Neuronal stem cell (in vitro differentiated cells): Measurements from ENCODE around the gene TMEM98.
A peak's percentile ranks its signal among the peaks of the same experiment; 100 is the strongest.
"Not testable (repeated sequence)": the region's sequence is repeated elsewhere in the genome, so short reads cannot be mapped to it uniquely, and the experiment has no call there.

Source experiments
- DNase-seq: peaks from one replicate; pipeline ENCODE4 v3.0.0-alpha.2; 2013; ENCODE audit warnings: low spot score
- H2AFZ ChIP-seq: one replicate; pipeline ENCODE4 v1.6.1; 2013; ENCODE audit warnings: mild to moderate bottlenecking, low read length, inconsistent platforms
- H2AK5ac ChIP-seq: 2 replicates; pipeline ENCODE4 v1.6.1; 2013; ENCODE audit warnings: low read depth, mild to moderate bottlenecking, inconsistent platforms, low read length, moderate library complexity, mixed read lengths
- H2BK120ac ChIP-seq: 2 replicates; pipeline ENCODE4 v1.6.1; 2013; ENCODE audit warnings: low read depth, mild to moderate bottlenecking, inconsistent platforms, low read length, moderate library complexity, mixed read lengths
- H2BK12ac ChIP-seq: one replicate; pipeline ENCODE4 v1.6.1; 2013; ENCODE audit warnings: low read length, inconsistent platforms
- H2BK15ac ChIP-seq: 2 replicates; pipeline ENCODE4 v1.6.1; 2013; ENCODE audit warnings: mild to moderate bottlenecking, low read length, inconsistent platforms, mixed read lengths
- H2BK5ac ChIP-seq: one replicate; pipeline ENCODE4 v1.6.1; 2013; ENCODE audit warnings: inconsistent platforms, mild to moderate bottlenecking, low read length, moderate library complexity
- H3K14ac ChIP-seq: one replicate; pipeline ENCODE4 v1.6.1; 2013; ENCODE audit warnings: low read length, inconsistent platforms
- H3K18ac ChIP-seq: 2 replicates; pipeline ENCODE4 v1.6.1; 2013; ENCODE audit warnings: low read length, inconsistent platforms
- H3K23ac ChIP-seq: 2 replicates; pipeline ENCODE4 v1.6.1; 2013; ENCODE audit warnings: low read depth, mild to moderate bottlenecking, mixed read lengths, low read length, inconsistent platforms; ENCODE audit not compliant: poor library complexity
- H3K27ac ChIP-seq: replicated peaks from 3 replicates; pipeline ENCODE4 v1.5.1; 2013; ENCODE audit warnings: low read length, inconsistent platforms
- H3K27me3 ChIP-seq, 3 experiments: 2 replicates each; pipeline ENCODE4 v1.6.1; 2013; ENCODE audit warnings: low read length in 3 of 3, mild to moderate bottlenecking in 2 of 3, inconsistent platforms in 1 of 3, low read depth in 1 of 3, mixed read lengths in 1 of 3, moderate library complexity in 1 of 3; ENCODE audit not compliant: control insufficient read depth in 3 of 3, insufficient read depth in 3 of 3
- H3K36me3 ChIP-seq, 2 donors: replicated peaks in 1 of 2; 2 replicates each; pipeline ENCODE4 v1.6.1; 2013; ENCODE audit warnings: low read length in 2 of 2; ENCODE audit not compliant: control insufficient read depth in 2 of 2, insufficient read depth in 2 of 2
- H3K4ac ChIP-seq: 2 replicates; pipeline ENCODE4 v1.6.1; 2013; ENCODE audit warnings: inconsistent platforms, mild to moderate bottlenecking, low read length, moderate library complexity
- H3K4me1 ChIP-seq, 2 donors: 1 replicate in 1 of 2; 2 replicates in 1 of 2; pipeline ENCODE4 v1.6.1; 2013; ENCODE audit warnings: low read length in 2 of 2, low read depth in 1 of 2; ENCODE audit not compliant: control insufficient read depth in 2 of 2, insufficient read depth in 1 of 2
- H3K4me2 ChIP-seq: one replicate; pipeline ENCODE4 v1.6.1; 2013; ENCODE audit warnings: mild to moderate bottlenecking, low read length, inconsistent platforms; ENCODE audit not compliant: insufficient read depth, poor library complexity, severe bottlenecking
- H3K4me3 ChIP-seq, 2 donors: 2 replicates each; pipeline ENCODE4 v1.5.1; 2013; ENCODE audit warnings: low read length in 2 of 2, mild to moderate bottlenecking in 2 of 2, inconsistent platforms in 1 of 2, moderate library complexity in 1 of 2
- H3K79me1 ChIP-seq: one replicate; pipeline ENCODE4 v1.6.1; 2013; ENCODE audit warnings: low read depth, mild to moderate bottlenecking, inconsistent platforms, low read length, moderate library complexity
- H3K9ac ChIP-seq: one replicate; pipeline ENCODE4 v1.6.1; 2013; ENCODE audit warnings: mild to moderate bottlenecking, low read depth, low read length, inconsistent platforms; ENCODE audit not compliant: poor library complexity
- H3K9me3 ChIP-seq, 2 donors: replicated peaks in 1 of 2; 2 replicates each; pipeline versions ENCODE3 to v1.6.1; 2013; ENCODE audit warnings: low read length in 2 of 2, mild to moderate bottlenecking in 2 of 2, inconsistent platforms in 1 of 2, low read depth in 1 of 2, mixed read lengths in 1 of 2, moderate library complexity in 1 of 2; ENCODE audit not compliant: control insufficient read depth in 2 of 2, insufficient read depth in 1 of 2
- H4K8ac ChIP-seq: one replicate; pipeline ENCODE4 v1.6.1; 2013; ENCODE audit warnings: low read depth, mild to moderate bottlenecking, inconsistent platforms, low read length, moderate library complexity
- H4K91ac ChIP-seq: one replicate; pipeline ENCODE4 v1.6.1; 2013; ENCODE audit warnings: low read length, low read depth, mild to moderate bottlenecking, inconsistent platforms; ENCODE audit not compliant: poor library complexity
- WGBS, 2 donors: extraction: QIAGEN DNeasy Blood & Tissue Kit; methylation state at CpG; one replicate each; pipeline ENCODE4 v1.1.7; 2013; ENCODE audit warnings: missing lambda C conversion rate in 2 of 2, mixed read lengths in 1 of 2; ENCODE audit not compliant: insufficient read length in 2 of 2, insufficient replicate concordance in 1 of 2; ENCODE audit errors: extremely low coverage in 2 of 2; 5-methylcytosine and 5-hydroxymethylcytosine counted together

The TMEM98 gene

DNA sequence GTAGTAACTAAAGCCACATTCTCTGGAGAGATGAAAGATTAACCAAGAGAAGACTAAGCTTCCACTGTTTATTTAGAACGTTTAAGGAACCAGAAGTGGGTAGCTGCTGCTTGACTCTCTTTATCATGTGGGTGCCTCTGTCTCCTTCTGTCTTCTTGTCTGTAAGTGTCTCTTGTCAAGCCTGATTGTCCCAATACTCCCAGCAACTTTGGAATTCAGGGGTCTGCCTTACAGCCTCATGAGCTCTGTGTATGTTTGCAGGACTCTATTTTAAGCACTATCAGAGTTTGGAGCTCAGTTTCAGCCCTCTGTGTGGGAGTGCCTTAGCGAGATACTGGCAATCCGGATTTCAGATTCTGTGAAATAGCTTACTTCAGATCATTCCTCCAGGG lies 34.4 kb downstream of the TMEM98 start:
- Histone ChIP-seq H3K79me1 (no peaks in the 10 kb centered on the region), H3K27me3 (peaks cover 0 to 4% (median 0%) of the 10 kb centered on the region in 3 experiments), H3K4me3 (no peak overlapping the region), H3K36me3 (no peaks in the 10 kb centered on the region), H3K9me3 (no peaks in the 10 kb centered on the region), H2BK120ac (no peak overlapping the region), H3K14ac (no peak overlapping the region), H3K23ac (no peak overlapping the region), H2AFZ (no peak overlapping the region), H4K91ac (no peak overlapping the region), H2BK5ac (no peak overlapping the region), H2BK12ac (no peak overlapping the region), H3K4me2 (no peak overlapping the region), H3K9ac (no peak overlapping the region), H4K8ac (no peak overlapping the region), H3K4me1 (no peaks in the 10 kb centered on the region), H2BK15ac (no peak overlapping the region), H3K18ac (no peak overlapping the region), H3K4ac (no peak overlapping the region), H3K27ac (no peak overlapping the region), H2AK5ac (no peak overlapping the region)
- WGBS, 2 donors = no CpG with 5 or more reads among the region's 3 CpGs
- DNase-seq = no peak

DNA sequence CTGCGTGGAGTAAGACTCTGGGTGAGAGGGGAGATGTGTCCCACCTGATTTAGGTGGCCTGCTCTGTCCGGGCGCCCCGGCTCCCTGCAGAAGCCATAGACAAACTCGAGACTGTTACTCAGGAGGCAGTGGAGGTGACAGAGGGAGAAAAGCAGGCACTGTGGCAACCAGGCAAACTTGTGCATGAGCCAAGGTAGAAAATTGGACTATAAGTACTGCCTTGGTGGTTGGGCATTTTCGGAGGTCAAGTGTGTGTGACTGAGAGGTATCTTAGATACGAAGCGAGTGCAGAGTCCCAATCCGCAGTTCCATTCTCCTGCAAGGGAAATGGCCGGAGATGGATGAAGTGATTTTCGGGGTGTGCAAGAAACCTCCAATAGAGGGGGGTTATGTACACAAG lies 36.6 kb downstream of the TMEM98 start:
- Histone ChIP-seq H3K4ac (no peak overlapping the region), H2AFZ (no peak overlapping the region), H2BK5ac (no peak overlapping the region), H3K79me1 (no peaks in the 10 kb centered on the region), H2AK5ac (no peak overlapping the region), H2BK12ac (no peak overlapping the region), H3K23ac (no peak overlapping the region), H2BK15ac (no peak overlapping the region), H4K91ac (no peak overlapping the region), H3K9me3 (no peaks in the 10 kb centered on the region), H4K8ac (peak overlapping the region; percentile 29), H3K18ac (no peak overlapping the region), H3K27ac (no peak overlapping the region), H3K4me2 (no peak overlapping the region), H3K27me3 (peaks cover 0 to 4% (median 0%) of the 10 kb centered on the region in 3 experiments), H3K36me3 (no peaks in the 10 kb centered on the region), H3K14ac (no peak overlapping the region), H3K4me3 (no peak overlapping the region), H3K9ac (no peak overlapping the region), H2BK120ac (no peak overlapping the region), H3K4me1 (no peaks in the 10 kb centered on the region)
- DNase-seq = no peak
- WGBS, 2 donors = no CpG with 5 or more reads among the region's 11 CpGs

DNA sequence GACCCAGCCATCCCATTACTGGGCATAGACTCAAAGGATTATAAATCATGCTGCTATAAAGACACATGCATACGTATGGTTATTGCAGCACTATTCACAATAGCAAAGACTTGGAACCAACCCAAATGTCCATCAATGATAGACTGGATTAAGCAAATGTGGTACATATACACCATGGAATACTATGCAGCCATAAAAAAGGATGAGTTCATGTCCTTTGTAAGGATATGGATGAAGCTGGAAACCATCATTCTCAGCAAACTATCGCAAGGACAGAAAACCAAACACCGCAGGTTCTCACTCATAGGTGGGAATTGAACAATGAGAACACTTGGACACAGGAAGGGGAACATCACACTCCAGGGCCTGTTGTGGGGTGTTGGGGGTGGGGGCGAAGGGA lies 41.3 kb downstream of the TMEM98 start:
- not testable (repeated sequence) for H4K8ac ChIP-seq, H3K79me1 ChIP-seq, H2BK12ac ChIP-seq, H3K36me3 ChIP-seq, H3K4ac ChIP-seq, H2AFZ ChIP-seq, H4K91ac ChIP-seq, H2BK15ac ChIP-seq, H3K27ac ChIP-seq, H3K4me1 ChIP-seq, H3K4me2 ChIP-seq, DNase-seq, H3K4me3 ChIP-seq, H3K27me3 ChIP-seq, H2BK120ac ChIP-seq, H3K9me3 ChIP-seq, H3K18ac ChIP-seq, H2AK5ac ChIP-seq, H3K14ac ChIP-seq, H3K9ac ChIP-seq, H2BK5ac ChIP-seq, H3K23ac ChIP-seq
- no CpG with 5 or more reads among the region's 4 CpGs for WGBS, 2 donors

DNA sequence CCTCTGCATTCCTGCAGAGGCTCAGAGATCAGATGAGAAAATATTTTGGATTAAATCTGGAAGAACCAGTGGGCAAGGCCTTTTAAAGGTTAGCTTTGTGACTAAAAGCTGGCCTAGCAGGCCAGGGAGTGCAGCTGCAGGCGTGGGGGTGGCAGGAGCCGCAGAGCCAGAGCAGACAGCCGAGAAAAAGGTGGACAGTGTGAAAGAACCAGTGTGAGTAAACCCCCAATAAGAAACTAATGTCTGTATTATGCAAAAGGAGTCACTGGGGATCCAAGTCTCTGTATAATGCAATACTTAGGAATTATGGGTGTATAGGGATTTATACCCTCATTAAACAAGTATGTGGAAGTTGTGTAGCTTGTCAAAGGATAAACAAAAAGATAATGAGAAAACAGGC lies 42.3 kb downstream of the TMEM98 start:
- H3K4me1 ChIP-seq = no peaks in the 10 kb centered on the region
- H2BK15ac ChIP-seq = no peak overlapping the region
- H3K36me3 ChIP-seq = no peaks in the 10 kb centered on the region
- no peak overlapping the region for H3K4me3 ChIP-seq
- WGBS, 2 donors = no CpG with 5 or more reads among the region's 3 CpGs
- H2BK5ac ChIP-seq = no peak overlapping the region
- H3K23ac ChIP-seq = no peak overlapping the region
- no peak overlapping the region for H4K91ac ChIP-seq
- DNase-seq = no peak
- H3K4me2 ChIP-seq = no peak overlapping the region
- no peak overlapping the region for H3K18ac ChIP-seq
- peaks cover 0 to 3% (median 0%) of the 10 kb centered on the region in 3 experiments for H3K27me3 ChIP-seq
- H2AFZ ChIP-seq = no peak overlapping the region
- no peak overlapping the region for H2AK5ac ChIP-seq
- H3K27ac ChIP-seq = no peak overlapping the region
- no peaks in the 10 kb centered on the region for H3K9me3 ChIP-seq
- no peak overlapping the region for H4K8ac ChIP-seq
- H3K14ac ChIP-seq = no peak overlapping the region
- H2BK120ac ChIP-seq = no peak overlapping the region
- H3K79me1 ChIP-seq = no peaks in the 10 kb centered on the region
- no peak overlapping the region for H3K4ac ChIP-seq
- H2BK12ac ChIP-seq = no peak overlapping the region
- no peak overlapping the region for H3K9ac ChIP-seq
